HepG2 (cell line): ENCODE results near the gene TRIM54. TPM values are rescaled to one million over a fixed set of nuclear protein-coding genes. Genes with fewer than 3 reads are reported as not detected.

Experiments
- ARID4A ChIP-seq: sonication (generic); formaldehyde crosslinking; IDR thresholded peaks from 2 replicates; pipeline ENCODE4 v1.5.0; 2020; ENCODE audit warnings: mild to moderate bottlenecking, missing genetic modification reagents, borderline replicate concordance
- ARID5B ChIP-seq: IDR thresholded peaks from 2 replicates; pipeline ENCODE4 v1.4.0; 2020; ENCODE audit warnings: mild to moderate bottlenecking, missing genetic modification reagents
- CTCF ChIP-seq: sonication (generic); formaldehyde crosslinking; IDR thresholded peaks from 2 replicates; pipeline ENCODE4 v1.5.0; 2020; ENCODE audit warnings: mild to moderate bottlenecking, missing genetic modification reagents, moderate library complexity
- RBM39 ChIP-seq: fragments of 200-400 bp; formaldehyde crosslinking; IDR thresholded peaks from one replicate; pipeline ENCODE4 v1.6.1; 2018; ENCODE audit warnings: antibody characterized with exemption, mild to moderate bottlenecking, low read depth, low read length; ENCODE audit not compliant: poor library complexity, severe bottlenecking
- SPEN ChIP-seq: sonication (generic); formaldehyde crosslinking; IDR thresholded peaks from 2 replicates; pipeline ENCODE4 v1.5.1; 2020; ENCODE audit warnings: low read depth, mild to moderate bottlenecking, missing genetic modification reagents
- YEATS4 ChIP-seq: sonication (generic); formaldehyde crosslinking; IDR thresholded peaks from 2 replicates; pipeline ENCODE4 v1.4.0; 2020; ENCODE audit warnings: missing genetic modification reagents, borderline replicate concordance
- ZBTB25 ChIP-seq: IDR thresholded peaks from 2 replicates; pipeline ENCODE4 v1.6.1; 2018; ENCODE audit warnings: missing genetic modification reagents
- ZFP36 ChIP-seq: fragments of 150-350 bp; IDR thresholded peaks from 2 replicates; pipeline ENCODE4 v1.6.1; 2018; ENCODE audit warnings: borderline replicate concordance, low read length, low read depth; ENCODE audit not compliant: partially characterized antibody
- ZNF430 ChIP-seq: sonication (generic); formaldehyde crosslinking; IDR thresholded peaks from 2 replicates; pipeline ENCODE4 v1.9.0; 2021; ENCODE audit warnings: mild to moderate bottlenecking, missing genetic modification reagents
- ZNF503 ChIP-seq: sonication (generic); formaldehyde crosslinking; IDR thresholded peaks from 2 replicates; pipeline ENCODE4 v1.4.0; 2020; ENCODE audit warnings: missing genetic modification reagents
- ZNF780A ChIP-seq: sonication (generic); formaldehyde crosslinking; IDR thresholded peaks from 2 replicates; pipeline ENCODE4 v1.8.0; 2022; ENCODE audit warnings: mild to moderate bottlenecking, missing genetic modification reagents, moderate library complexity
- polyA plus RNA-seq, 8 experiments: library from polyadenylated mRNA; depleted of rRNA in 3 of 8; stranded (reverse) in 7 of 8; unstranded in 1 of 8; fragments of >200 nt; fragmentation: Illumina TruSeq in 4 of 8; extraction: Trizol in 4 of 8; gene quantifications; 2 replicates each; pipeline versions ENCODE4 v1.2.1 to v1.2.3, GENCODE V29; 2011 to 2016; ENCODE audit warnings: low read depth in 4 of 8, missing spikeins in 1 of 8, mixed read lengths in 1 of 8; ENCODE audit not compliant: insufficient read depth in 1 of 8
- total RNA-seq, 5 experiments: library from RNA; depleted of rRNA; stranded (reverse); fragments of >200 nt; fragmentation: Illumina TruSeq; extraction: Trizol; gene quantifications; 2 replicates each; pipeline ENCODE4 v1.2.3, GENCODE V29; 2016; ENCODE audit warnings: low read depth in 1 of 5

TRIM54 gene
- total and polyA plus RNA-seq, 2 of the 13 experiments (the other 11 are each of a cell fraction or from before 2014, with no cell fraction given): 0.07 to 0.13 TPM

- TF ChIP-seq ZBTB25 (CRISPR knock-in tag): no peak
- TF ChIP-seq ZFP36: no peak
- TF ChIP-seq ZNF780A (CRISPR knock-in tag): no peak
- TF ChIP-seq SPEN: 0 out of 2 replicates have a peak, but pooled peaks have one; percentile 7
- TF ChIP-seq ZNF503 (CRISPR knock-in tag): no peak; the same call in 1 of the 2 replicates
- no peak for TF ChIP-seq RBM39
- TF ChIP-seq CTCF: no peak
- peak; percentile 49 for TF ChIP-seq ARID5B (CRISPR knock-in tag)
- TF ChIP-seq ARID4A (CRISPR knock-in tag): peak; percentile 54; the same call in 1 of the 2 replicates
- peak; percentile 71 for TF ChIP-seq YEATS4 (CRISPR knock-in tag)
- TF ChIP-seq ZNF430 (CRISPR knock-in tag): peak; percentile 0; the same call in 1 of the 2 replicates
Measured at GRCh38 chr2:27353762-27354596, 71.8 kb downstream of the TRIM54 start (continued).
